HEK293 (cell line): ENCODE data around the gene BAG5.

Source experiments
- CTCF ChIP-seq: fragments of 450-650 bp; formaldehyde crosslinking; IDR thresholded peaks from 2 replicates; pipeline ENCODE4 v1.5.1; 2016; ENCODE audit warnings: missing biosample characterization, missing genetic modification characterization
- SALL2 ChIP-seq: fragments of 450-650 bp; formaldehyde crosslinking; IDR thresholded peaks from 2 replicates; pipeline ENCODE4 v1.5.0; 2017; ENCODE audit warnings: missing biosample characterization, mild to moderate bottlenecking, missing genetic modification characterization, borderline replicate concordance
- ZNF558 ChIP-seq: fragments of 450-650 bp; formaldehyde crosslinking; IDR thresholded peaks from 2 replicates; pipeline ENCODE4 v1.5.1; 2016; ENCODE audit warnings: missing biosample characterization, missing genetic modification characterization

GRCh38 chr14:103510724-103511693, 51.4 kb downstream of the BAG5 start:
- TF ChIP-seq CTCF (tag by site-specific recombination) (no peak), ZNF558 (tag by site-specific recombination) (no peak), SALL2 (tag by site-specific recombination) (no peak)
